HL-60 (cell line): ENCODE results near the gene SMIM45.
A peak's percentile ranks its signal among the peaks of the same experiment; 100 is the strongest.

Experiments
- DNase-seq, 2 experiments: peaks; one replicate each; pipeline ENCODE4 v3.0.0-alpha.2; 2010 to 2020; ENCODE audit warnings: low read depth in 1 of 2, low spot score in 1 of 2
- H3K27ac ChIP-seq: fragments of 250-450 bp; sonication (Bioruptor Pico); replicated peaks from 2 replicates; pipeline ENCODE4 v1.5.1; 2020; ENCODE audit warnings: mild to moderate bottlenecking, moderate library complexity
- H3K27me3 ChIP-seq: fragments of 250-450 bp; sonication (Bioruptor Pico); 2 replicates; pipeline ENCODE4 v1.5.1; 2021; ENCODE audit warnings: mild to moderate bottlenecking, moderate library complexity; ENCODE audit not compliant: insufficient read depth, poor library complexity, severe bottlenecking
- H3K4me3 ChIP-seq: replicated peaks from 2 replicates; pipeline ENCODE4 v1.5.1; 2011; ENCODE audit warnings: mild to moderate bottlenecking, control low read depth, low read length; ENCODE audit not compliant: insufficient read depth
- CTCF ChIP-seq: IDR thresholded peaks from one replicate; pipeline ENCODE4 v1.5.1; 2011; ENCODE audit warnings: low read length, control low read depth, inconsistent platforms; ENCODE audit not compliant: insufficient read depth
- GABPA ChIP-seq: IDR thresholded peaks from 2 replicates; pipeline ENCODE4 v1.6.1; 2012; ENCODE audit warnings: low read depth
- POLR2AphosphoS5 ChIP-seq: IDR thresholded peaks from 2 replicates; pipeline ENCODE4 v1.6.1; 2012; ENCODE audit warnings: low read depth
- REST ChIP-seq: IDR thresholded peaks from 2 replicates; pipeline ENCODE4 v1.6.1; 2012; ENCODE audit warnings: low read depth; ENCODE audit not compliant: insufficient replicate concordance
- SPI1 ChIP-seq: IDR thresholded peaks from 2 replicates; pipeline ENCODE4 v1.6.1; 2012; ENCODE audit warnings: low read depth, mild to moderate bottlenecking, borderline replicate concordance

The SMIM45 gene

GRCh38 chr22:41908411-41909309 is 43.3 kb upstream of the SMIM45 start:
- H3K27me3 ChIP-seq: peaks cover 36% of the 10 kb centered on the region

GRCh38 chr22:41909310-41910049 is 42.5 kb upstream of the SMIM45 start:
- Histone ChIP-seq H3K27me3 (peaks cover 38% of the 10 kb centered on the region), H3K27ac (no peak overlapping the region), H3K4me3 (no peak overlapping the region)
- DNase-seq: no peak
- TF ChIP-seq CTCF (no peak), POLR2AphosphoS5 (no peak), REST (no peak), GABPA (no peak), SPI1 (no peak)

More at GRCh38 chr22:41908411-41909309, 43.3 kb upstream of the SMIM45 start:
- H3K4me3 ChIP-seq: no peak overlapping the region
- H3K27ac ChIP-seq: no peak overlapping the region
- DNase-seq: peak in 1 of 2 experiments; percentile 53
- peak; percentile 23; the same call in 1 of the 2 replicates for TF ChIP-seq POLR2AphosphoS5
- TF ChIP-seq GABPA: no peak

- Histone ChIP-seq H3K4me3 (0 out of 2 replicates have a peak overlapping the region, but pooled peaks have one; percentile 4), H3K27ac (no peak overlapping the region), H3K27me3 (peaks cover 41% of the 10 kb centered on the region)
- TF ChIP-seq GABPA: no peak
- no peak for TF ChIP-seq CTCF
- TF ChIP-seq SPI1: no peak
- no peak for TF ChIP-seq REST
- TF ChIP-seq POLR2AphosphoS5: no peak
- no peak for DNase-seq
These were observed 41.6 kb upstream of the SMIM45 start for GRCh38 chr22:41910050-41911000.
